Breast epithelium (tissue), 4 donors: ENCODE results near the gene KRTAP5-4. TPM values are rescaled to one million over a fixed set of nuclear protein-coding genes. Genes with fewer than 3 reads are reported as not detected.
A peak's percentile ranks its signal among the peaks of the same experiment; 100 is the strongest.

Experiments used
- DNase-seq, 2 donors: peaks; one replicate each; pipeline ENCODE4 v3.0.0-alpha.2; 2019; ENCODE audit warnings: low spot score in 2 of 2
- H3K27ac ChIP-seq, 2 donors: fragments of 200-600 bp; sonication (generic) in 1 of 2; one replicate each; pipeline ENCODE4 v1.5.1; 2016 to 2019; ENCODE audit warnings: mild to moderate bottlenecking in 1 of 2
- H3K27me3 ChIP-seq, 2 donors: fragments of 200-600 bp; sonication (generic) in 1 of 2; one replicate each; pipeline versions ENCODE4 v1.5.1 to v1.6.0; 2017 to 2019; ENCODE audit warnings: control low read depth in 1 of 2, mild to moderate bottlenecking in 1 of 2
- H3K36me3 ChIP-seq: fragments of 200-600 bp; one replicate; pipeline ENCODE4 v1.5.1; 2019
- H3K4me1 ChIP-seq, 2 donors: fragments of 200-600 bp; sonication (generic); one replicate each; pipeline ENCODE4 v1.5.1; 2016 to 2019; ENCODE audit warnings: control low read depth in 1 of 2
- H3K4me3 ChIP-seq, 3 donors: fragments of 200-600 bp; sonication (generic); 1 replicate in 2 of 3; 2 replicates in 1 of 3; pipeline ENCODE4 v1.5.1; 2016 to 2019; ENCODE audit warnings: mild to moderate bottlenecking in 3 of 3, moderate library complexity in 2 of 3
- H3K9me3 ChIP-seq, 2 donors: fragments of 200-600 bp; sonication (generic) in 1 of 2; one replicate each; pipeline ENCODE4 v1.5.1; 2016 to 2019; ENCODE audit warnings: control low read depth in 1 of 2
- CTCF ChIP-seq, 3 donors: fragments of 450-650 bp; IDR thresholded peaks; one replicate each; pipeline ENCODE4 v1.5.1; 2016 to 2017; ENCODE audit warnings: antibody characterized with exemption in 3 of 3, mild to moderate bottlenecking in 3 of 3, moderate library complexity in 3 of 3
- POLR2A ChIP-seq: fragments of 450-650 bp; IDR thresholded peaks from one replicate; pipeline ENCODE4 v1.6.1; 2016; ENCODE audit warnings: antibody characterized with exemption, mild to moderate bottlenecking, moderate library complexity
- POLR2AphosphoS5 ChIP-seq, 3 donors: sonication (generic); formaldehyde crosslinking; IDR thresholded peaks; one replicate each; pipeline ENCODE4 v1.6.1; 2017; ENCODE audit warnings: antibody characterized with exemption in 3 of 3
- intact Hi-C: fragments of 100-400 bp; cut with DNase I; formaldehyde crosslinking; loops from one replicate; pipeline ENCODE4 v1.15.1; 2023; ENCODE audit warnings: low total_unique reads
- total RNA-seq, 3 donors: library from RNA; depleted of rRNA; stranded (reverse); fragments of >200 nt; gene quantifications; one replicate each; pipeline ENCODE4 v1.1.0, GENCODE V29; 2016

KRTAP5-4 gene
- total RNA-seq, 3 donors from 2014 or later: not detected

GRCh38 chr11:1652026-1652425, 30.1 kb upstream of the KRTAP5-4 start:
- no peak overlapping the region for H3K27ac ChIP-seq
- intact Hi-C loops: no loop called here
- peaks cover 0 to 32% of the 10 kb centered on the region in 2 donors for H3K27me3 ChIP-seq
- H3K4me1 ChIP-seq: no peaks in the 10 kb centered on the region
- peak in 1 of 2 donors; percentile 31 for DNase-seq
- H3K9me3 ChIP-seq: no peaks in the 10 kb centered on the region
- no peak overlapping the region for H3K4me3 ChIP-seq
- H3K36me3 ChIP-seq: no peaks in the 10 kb centered on the region
- TF ChIP-seq CTCF (IDR thresholded peaks at IDR 0.05) (no peak), POLR2AphosphoS5 (IDR thresholded peaks at IDR 0.05) (no peak), POLR2A (no peak)

GRCh38 chr11:1651411-1651980, 29.6 kb upstream of the KRTAP5-4 start:
- Histone ChIP-seq H3K27me3 (peaks cover 0 to 29% of the 10 kb centered on the region in 2 donors), H3K4me1 (no peaks in the 10 kb centered on the region), H3K36me3 (no peaks in the 10 kb centered on the region), H3K27ac (no peak overlapping the region), H3K4me3 (no peak overlapping the region), H3K9me3 (no peaks in the 10 kb centered on the region)
- intact Hi-C loops: no loop called here
- peak in 1 of 2 donors; percentile 24 for DNase-seq
- TF ChIP-seq POLR2AphosphoS5 (IDR thresholded peaks at IDR 0.05) (no peak), POLR2A (no peak), CTCF (IDR thresholded peaks at IDR 0.05) (no peak)

- TF ChIP-seq CTCF (IDR thresholded peaks at IDR 0.05) (no peak), POLR2AphosphoS5 (IDR thresholded peaks at IDR 0.05) (no peak), POLR2A (no peak)
- Histone ChIP-seq H3K4me3 (no peak overlapping the region), H3K27ac (no peak overlapping the region), H3K27me3 (peaks cover 0 to 23% of the 10 kb centered on the region in 2 donors), H3K36me3 (no peaks in the 10 kb centered on the region), H3K4me1 (no peaks in the 10 kb centered on the region), H3K9me3 (no peaks in the 10 kb centered on the region)
- no peak for DNase-seq
- intact Hi-C loops: no loop called here
Observed at GRCh38 chr11:1650918-1651262, 29.0 kb upstream of the KRTAP5-4 start.

GRCh38 chr11:1650034-1650917, 28.3 kb upstream of the KRTAP5-4 start:
- TF ChIP-seq CTCF (IDR thresholded peaks at IDR 0.05) (no peak), POLR2AphosphoS5 (IDR thresholded peaks at IDR 0.05) (no peak), POLR2A (no peak)
- Histone ChIP-seq H3K4me3 (no peak overlapping the region), H3K36me3 (no peaks in the 10 kb centered on the region), H3K27ac (no peak overlapping the region), H3K4me1 (no peaks in the 10 kb centered on the region), H3K9me3 (no peaks in the 10 kb centered on the region), H3K27me3 (peaks cover 0 to 17% of the 10 kb centered on the region in 2 donors)
- intact Hi-C loops: no loop called here
- DNase-seq: peak; percentile 48 to 49
